ENCODE data around the gene KCNK6.
"Not testable (repeated sequence)": the region's sequence is repeated elsewhere in the genome, so short reads cannot be mapped to it uniquely, and the experiment has no call there.

KCNK6 gene

DNA sequence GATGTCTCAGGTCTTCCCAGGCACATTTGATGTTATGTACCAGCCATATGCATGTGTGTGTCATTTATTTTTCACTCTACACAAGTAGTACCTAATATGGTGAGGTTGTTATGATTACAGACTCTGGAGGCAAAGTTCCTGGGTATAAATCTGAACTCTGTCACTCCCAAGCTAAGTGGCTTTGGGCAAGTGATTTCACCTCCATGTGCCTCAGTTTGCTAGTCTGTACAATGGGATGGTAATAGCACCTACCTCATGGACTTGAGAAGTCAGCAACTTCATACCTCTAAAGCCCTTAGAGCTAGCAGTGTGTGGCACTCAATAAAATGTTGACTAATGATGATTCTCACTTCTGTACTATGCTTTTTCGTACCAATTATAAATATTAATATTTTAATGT is 12.1 kb downstream of the KCNK6 start:
- Histone ChIP-seq H3K27me3 (replicated peaks; ENCODE audit: control insufficient read depth, insufficient read depth, low read length) (no peaks in the 10 kb centered on the region), H3K9me3 (ENCODE audit: control insufficient read depth, low read length) (no peaks in the 10 kb centered on the region), H3K36me3 (ENCODE audit: control insufficient read depth, insufficient read depth, low read length, severe bottlenecking) (peaks cover 15% of the 10 kb centered on the region), H3K4me1 (ENCODE audit: control insufficient read depth, insufficient read depth, low read length) (no peaks in the 10 kb centered on the region), H3K4me3 (ENCODE audit: low read length) (no peak overlapping the region), H3K9ac (ENCODE audit: low read length) (no peak overlapping the region)
- no peak for DNase-seq (ENCODE audit: low read depth)

- Histone ChIP-seq H3K27me3 (replicated peaks; ENCODE audit: control insufficient read depth, insufficient read depth, low read length) (no peaks in the 10 kb centered on the region), H3K4me3 (ENCODE audit: low read length) (no peak overlapping the region), H3K9me3 (ENCODE audit: control insufficient read depth, low read length) (no peaks in the 10 kb centered on the region), H3K9ac (ENCODE audit: low read length) (no peak overlapping the region), H3K36me3 (ENCODE audit: control insufficient read depth, insufficient read depth, low read length, severe bottlenecking) (no peaks in the 10 kb centered on the region), H3K4me1 (ENCODE audit: control insufficient read depth, insufficient read depth, low read length) (peaks cover 3% of the 10 kb centered on the region)
- no peak for DNase-seq (ENCODE audit: low read depth)
Measured at GRCh38 chr19:38333245-38333644, 13.6 kb downstream of the KCNK6 start.

- peak overlapping the region; percentile 81 for H3K9ac ChIP-seq (ENCODE audit: low read length)
- H3K4me1 ChIP-seq (ENCODE audit: control insufficient read depth, insufficient read depth, low read length): peaks cover 6% of the 10 kb centered on the region
- peak; percentile 99 for DNase-seq (ENCODE audit: low read depth)
- no peaks in the 10 kb centered on the region for H3K9me3 ChIP-seq (ENCODE audit: control insufficient read depth, low read length)
- H3K27me3 ChIP-seq (replicated peaks; ENCODE audit: control insufficient read depth, insufficient read depth, low read length): no peaks in the 10 kb centered on the region
- peak overlapping the region; percentile 97 for H3K4me3 ChIP-seq (ENCODE audit: low read length)
- H3K36me3 ChIP-seq (ENCODE audit: control insufficient read depth, insufficient read depth, low read length, severe bottlenecking): no peaks in the 10 kb centered on the region
Measured at GRCh38 chr19:38335949-38336637, 16.4 kb downstream of the KCNK6 start.

DNA sequence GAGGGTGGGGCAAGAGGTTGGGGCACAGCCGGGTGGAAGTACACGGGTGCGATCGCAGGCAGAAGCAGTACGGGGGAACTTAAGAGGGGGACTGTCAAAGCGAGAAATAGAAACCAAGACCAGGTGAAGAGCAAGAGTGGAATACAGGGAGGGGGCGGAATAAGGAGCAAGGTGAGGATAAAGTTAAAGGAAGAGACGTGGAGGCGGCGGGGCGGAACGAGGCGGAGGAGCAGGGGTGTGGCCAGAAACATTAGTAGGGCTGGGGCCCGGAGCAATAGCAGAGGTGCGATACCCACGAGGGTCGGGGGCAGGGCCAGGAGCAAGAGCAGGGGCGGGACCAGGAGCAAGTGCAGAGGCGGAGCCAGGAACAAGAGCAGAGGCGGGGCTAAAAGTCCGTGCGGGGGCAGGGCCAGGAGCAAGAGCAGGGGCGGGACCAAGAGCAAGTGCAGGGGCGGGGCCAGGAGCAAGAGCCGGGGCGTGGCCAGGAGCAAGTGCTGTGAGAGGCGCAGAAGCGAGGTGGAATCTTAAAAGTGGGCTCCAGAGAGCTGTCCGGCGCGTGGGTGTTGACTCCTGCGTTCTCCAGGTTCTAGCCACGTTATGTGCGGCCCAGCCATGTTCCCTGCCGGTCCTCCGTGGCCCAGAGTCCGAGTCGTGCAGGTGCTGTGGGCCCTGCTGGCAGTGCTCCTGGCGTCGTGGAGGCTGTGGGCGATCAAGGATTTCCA is 17.2 kb downstream of the KCNK6 start:
- H3K36me3 ChIP-seq (ENCODE audit: control insufficient read depth, insufficient read depth, low read length, severe bottlenecking): no peaks in the 10 kb centered on the region
- peak; percentile 97 for DNase-seq (ENCODE audit: low read depth)
- H3K4me1 ChIP-seq (ENCODE audit: control insufficient read depth, insufficient read depth, low read length): peaks cover 6% of the 10 kb centered on the region
- H3K9me3 ChIP-seq (ENCODE audit: control insufficient read depth, low read length): no peaks in the 10 kb centered on the region
- peak overlapping the region; percentile 81 for H3K9ac ChIP-seq (ENCODE audit: low read length)
- no peaks in the 10 kb centered on the region for H3K27me3 ChIP-seq (replicated peaks; ENCODE audit: control insufficient read depth, insufficient read depth, low read length)
- peak overlapping the region; percentile 97 for H3K4me3 ChIP-seq (ENCODE audit: low read length)

GRCh38 chr19:38337360-38337653 is 17.7 kb downstream of the KCNK6 start:
- Histone ChIP-seq H3K36me3 (ENCODE audit: control insufficient read depth, insufficient read depth, low read length, severe bottlenecking) (no peaks in the 10 kb centered on the region), H3K4me1 (ENCODE audit: control insufficient read depth, insufficient read depth, low read length) (peaks cover 6% of the 10 kb centered on the region), H3K27me3 (replicated peaks; ENCODE audit: control insufficient read depth, insufficient read depth, low read length) (no peaks in the 10 kb centered on the region), H3K9me3 (ENCODE audit: control insufficient read depth, low read length) (no peaks in the 10 kb centered on the region), H3K9ac (ENCODE audit: low read length) (no peak overlapping the region), H3K4me3 (ENCODE audit: low read length) (peak overlapping the region; percentile 97)
- no peak for DNase-seq (ENCODE audit: low read depth)

- H3K36me3 ChIP-seq (ENCODE audit: control insufficient read depth, insufficient read depth, low read length, severe bottlenecking); H3K9ac ChIP-seq (ENCODE audit: low read length); H3K9me3 ChIP-seq (ENCODE audit: control insufficient read depth, low read length); DNase-seq (ENCODE audit: low read depth); H3K4me1 ChIP-seq (ENCODE audit: control insufficient read depth, insufficient read depth, low read length); H3K4me3 ChIP-seq (ENCODE audit: low read length); H3K27me3 ChIP-seq (replicated peaks; ENCODE audit: control insufficient read depth, insufficient read depth, low read length): not testable (repeated sequence)
Measured at GRCh38 chr19:38339011-38339410, 19.4 kb downstream of the KCNK6 start.

- Histone ChIP-seq H3K4me3 (ENCODE audit: low read length) (no peak overlapping the region), H3K9me3 (ENCODE audit: control insufficient read depth, low read length) (no peaks in the 10 kb centered on the region), H3K4me1 (ENCODE audit: control insufficient read depth, insufficient read depth, low read length) (peaks cover 6% of the 10 kb centered on the region), H3K36me3 (ENCODE audit: control insufficient read depth, insufficient read depth, low read length, severe bottlenecking) (no peaks in the 10 kb centered on the region), H3K9ac (ENCODE audit: low read length) (no peak overlapping the region), H3K27me3 (replicated peaks; ENCODE audit: control insufficient read depth, insufficient read depth, low read length) (no peaks in the 10 kb centered on the region)
- no peak for DNase-seq (ENCODE audit: low read depth)
Measured at GRCh38 chr19:38340927-38341326, 21.3 kb downstream of the KCNK6 start.

- H3K36me3 ChIP-seq (ENCODE audit: control insufficient read depth, insufficient read depth, low read length, severe bottlenecking): no peaks in the 10 kb centered on the region
- H3K9me3 ChIP-seq (ENCODE audit: control insufficient read depth, low read length): no peaks in the 10 kb centered on the region
- H3K27me3 ChIP-seq (replicated peaks; ENCODE audit: control insufficient read depth, insufficient read depth, low read length): peaks cover 3% of the 10 kb centered on the region
- no peak for DNase-seq (ENCODE audit: low read depth)
- no peak overlapping the region for H3K4me3 ChIP-seq (ENCODE audit: low read length)
- H3K4me1 ChIP-seq (ENCODE audit: control insufficient read depth, insufficient read depth, low read length): no peaks in the 10 kb centered on the region
- H3K9ac ChIP-seq (ENCODE audit: low read length): no peak overlapping the region
Measured at GRCh38 chr19:38346837-38347236, 27.2 kb downstream of the KCNK6 start.

GRCh38 chr19:38350883-38351282 is 31.2 kb downstream of the KCNK6 start:
- Histone ChIP-seq H3K9me3 (ENCODE audit: control insufficient read depth, low read length) (no peaks in the 10 kb centered on the region), H3K4me3 (ENCODE audit: low read length) (no peak overlapping the region), H3K4me1 (ENCODE audit: control insufficient read depth, insufficient read depth, low read length) (no peaks in the 10 kb centered on the region), H3K27me3 (replicated peaks; ENCODE audit: control insufficient read depth, insufficient read depth, low read length) (peaks cover 22% of the 10 kb centered on the region), H3K36me3 (ENCODE audit: control insufficient read depth, insufficient read depth, low read length, severe bottlenecking) (no peaks in the 10 kb centered on the region), H3K9ac (ENCODE audit: low read length) (no peak overlapping the region)
- no peak for DNase-seq (ENCODE audit: low read depth)

GRCh38 chr19:38351865-38352395 is 32.3 kb downstream of the KCNK6 start:
- Histone ChIP-seq H3K36me3 (ENCODE audit: control insufficient read depth, insufficient read depth, low read length, severe bottlenecking) (no peaks in the 10 kb centered on the region), H3K4me3 (ENCODE audit: low read length) (no peak overlapping the region), H3K9ac (ENCODE audit: low read length) (no peak overlapping the region), H3K27me3 (replicated peaks; ENCODE audit: control insufficient read depth, insufficient read depth, low read length) (peaks cover 32% of the 10 kb centered on the region), H3K4me1 (ENCODE audit: control insufficient read depth, insufficient read depth, low read length) (no peaks in the 10 kb centered on the region), H3K9me3 (ENCODE audit: control insufficient read depth, low read length) (no peaks in the 10 kb centered on the region)
- DNase-seq (ENCODE audit: low read depth): no peak

GRCh38 chr19:38352611-38353010 is 33.0 kb downstream of the KCNK6 start:
- Histone ChIP-seq H3K9me3 (ENCODE audit: control insufficient read depth, low read length) (no peaks in the 10 kb centered on the region), H3K4me1 (ENCODE audit: control insufficient read depth, insufficient read depth, low read length) (no peaks in the 10 kb centered on the region), H3K4me3 (ENCODE audit: low read length) (no peak overlapping the region), H3K27me3 (replicated peaks; ENCODE audit: control insufficient read depth, insufficient read depth, low read length) (peaks cover 33% of the 10 kb centered on the region), H3K36me3 (ENCODE audit: control insufficient read depth, insufficient read depth, low read length, severe bottlenecking) (no peaks in the 10 kb centered on the region), H3K9ac (ENCODE audit: low read length) (no peak overlapping the region)
- no peak for DNase-seq (ENCODE audit: low read depth)
